Fibroblast of villous mesenchyme (primary cell): ENCODE measurements around the gene SYVN1. TPM values are rescaled to one million over a fixed set of nuclear protein-coding genes. Genes with fewer than 3 reads are reported as not detected.

Experiments
- DNase-seq: peaks from one replicate; pipeline ENCODE4 v3.0.0-alpha.2; 2010; ENCODE audit warnings: low read depth
- H3K4me3 ChIP-seq: 2 replicates; pipeline ENCODE4 v1.5.1; 2011; ENCODE audit warnings: low read depth, mild to moderate bottlenecking, low read length
- total RNA-seq: library from RNA; depleted of rRNA; stranded (reverse); fragments of >200 nt; gene quantifications from 2 replicates; pipeline ENCODE4 v1.2.3, GENCODE V29; 2012
- TF ChIP-seq, protein P1 (sequence below): IDR thresholded peaks from 2 replicates; pipeline ENCODE4 v1.5.1; 2012; ENCODE audit warnings: low read depth, mild to moderate bottlenecking, low read length; ENCODE audit not compliant: insufficient read depth

SYVN1 gene
- total RNA-seq, 1 donor = 13.0 TPM

- H3K4me3 ChIP-seq = no peak overlapping the region
- TF ChIP-seq, protein P1, sequence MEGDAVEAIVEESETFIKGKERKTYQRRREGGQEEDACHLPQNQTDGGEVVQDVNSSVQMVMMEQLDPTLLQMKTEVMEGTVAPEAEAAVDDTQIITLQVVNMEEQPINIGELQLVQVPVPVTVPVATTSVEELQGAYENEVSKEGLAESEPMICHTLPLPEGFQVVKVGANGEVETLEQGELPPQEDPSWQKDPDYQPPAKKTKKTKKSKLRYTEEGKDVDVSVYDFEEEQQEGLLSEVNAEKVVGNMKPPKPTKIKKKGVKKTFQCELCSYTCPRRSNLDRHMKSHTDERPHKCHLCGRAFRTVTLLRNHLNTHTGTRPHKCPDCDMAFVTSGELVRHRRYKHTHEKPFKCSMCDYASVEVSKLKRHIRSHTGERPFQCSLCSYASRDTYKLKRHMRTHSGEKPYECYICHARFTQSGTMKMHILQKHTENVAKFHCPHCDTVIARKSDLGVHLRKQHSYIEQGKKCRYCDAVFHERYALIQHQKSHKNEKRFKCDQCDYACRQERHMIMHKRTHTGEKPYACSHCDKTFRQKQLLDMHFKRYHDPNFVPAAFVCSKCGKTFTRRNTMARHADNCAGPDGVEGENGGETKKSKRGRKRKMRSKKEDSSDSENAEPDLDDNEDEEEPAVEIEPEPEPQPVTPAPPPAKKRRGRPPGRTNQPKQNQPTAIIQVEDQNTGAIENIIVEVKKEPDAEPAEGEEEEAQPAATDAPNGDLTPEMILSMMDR = no peak
- no peak for DNase-seq
Measured at GRCh38 chr11:65111159-65111743, 23.1 kb downstream of the SYVN1 start.

- H3K4me3 ChIP-seq = no peak overlapping the region
- TF ChIP-seq, protein P1 = peak; percentile 98
- DNase-seq = peak; percentile 79
Measured at GRCh38 chr11:65110354-65110861, 23.9 kb downstream of the SYVN1 start.

DNA sequence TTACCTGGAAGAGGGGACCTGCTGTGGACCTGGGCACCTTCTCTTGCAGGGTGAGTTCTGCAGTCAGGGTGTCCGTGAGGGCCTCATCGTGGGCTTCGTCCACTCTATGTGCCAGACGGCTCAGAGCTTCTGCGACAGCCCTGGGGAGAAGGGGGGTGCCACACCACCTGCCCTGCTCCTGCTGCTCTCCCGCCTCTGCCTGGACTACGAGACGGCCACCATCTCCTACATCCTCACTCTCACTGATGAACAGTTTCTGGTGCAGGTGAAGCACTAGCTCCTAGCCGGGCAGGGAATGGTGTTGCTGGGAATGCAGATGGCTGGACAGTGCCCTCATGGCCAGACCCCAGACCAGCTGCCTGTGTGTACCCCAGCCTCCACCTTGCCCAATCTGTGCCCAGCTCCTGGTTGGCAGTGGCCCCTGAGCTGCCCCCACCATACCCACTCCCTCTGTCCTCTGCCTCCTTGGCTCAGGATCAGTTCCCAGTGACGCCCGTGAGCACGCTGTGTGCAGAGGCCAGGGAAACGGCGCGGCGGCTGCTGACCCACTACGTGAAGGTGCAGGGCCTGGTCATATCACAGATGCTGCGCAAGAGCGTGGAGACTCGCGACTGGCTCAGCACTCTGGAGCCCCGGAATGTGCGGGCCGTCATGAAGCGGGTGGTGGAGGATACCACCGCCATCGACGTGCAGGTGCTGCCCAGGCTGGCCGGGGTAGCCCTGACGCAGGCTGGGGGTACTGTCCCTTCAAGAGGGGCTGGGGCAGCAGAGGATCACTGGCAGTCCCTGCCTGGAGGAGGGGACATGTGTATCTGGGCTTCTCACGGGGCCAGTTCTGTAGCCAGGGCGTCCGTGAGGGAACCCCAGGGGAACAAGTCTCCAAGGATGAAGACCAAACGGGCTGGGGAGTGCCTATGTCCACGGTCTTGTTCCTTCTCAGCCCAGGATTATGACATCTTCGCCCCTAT, 24.8 kb downstream of the SYVN1 start:
- no peak for DNase-seq
- no peak overlapping the region for H3K4me3 ChIP-seq
- TF ChIP-seq, protein P1 = no peak

- DNase-seq = no peak
- TF ChIP-seq, protein P1 = no peak
- no peak overlapping the region for H3K4me3 ChIP-seq
Measured at GRCh38 chr11:65108469-65109123, 25.7 kb downstream of the SYVN1 start.

DNA sequence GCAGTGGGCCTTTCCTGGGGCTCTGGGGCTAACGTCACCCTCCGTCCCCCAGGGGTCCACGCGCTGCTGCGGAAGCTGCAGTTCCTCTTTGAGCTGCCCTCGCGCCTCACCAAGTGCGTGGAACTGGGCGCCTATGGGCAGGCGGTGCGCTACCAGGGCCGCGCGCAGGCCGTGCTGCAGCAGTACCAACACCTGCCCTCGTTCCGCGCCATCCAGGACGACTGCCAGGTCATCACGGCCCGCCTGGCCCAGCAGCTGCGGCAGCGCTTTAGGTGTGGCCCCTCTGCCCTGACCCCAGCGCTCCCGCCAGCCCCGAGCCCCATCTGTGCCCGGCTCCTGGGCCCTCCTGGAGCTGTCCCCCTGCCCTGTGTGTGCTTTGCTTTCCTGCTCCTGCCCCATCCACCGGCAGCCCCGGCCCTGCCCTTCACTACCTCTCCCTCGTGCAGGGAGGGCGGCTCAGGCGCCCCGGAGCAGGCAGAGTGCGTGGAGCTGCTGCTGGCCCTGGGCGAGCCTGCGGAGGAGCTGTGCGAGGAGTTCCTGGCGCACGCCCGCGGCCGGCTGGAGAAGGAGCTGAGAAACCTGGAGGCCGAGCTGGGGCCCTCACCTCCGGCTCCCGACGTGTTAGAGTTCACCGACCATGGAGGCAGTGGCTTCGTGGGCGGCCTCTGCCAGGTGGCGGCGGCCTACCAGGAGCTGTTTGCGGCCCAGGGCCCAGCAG, 26.4 kb downstream of the SYVN1 start:
- H3K4me3 ChIP-seq = no peak overlapping the region
- TF ChIP-seq, protein P1 = no peak
- no peak for DNase-seq

- no peak for DNase-seq
- TF ChIP-seq, protein P1 = no peak
- H3K4me3 ChIP-seq = no peak overlapping the region
Measured at GRCh38 chr11:65107078-65107477, 27.2 kb downstream of the SYVN1 start.
